Fibroblast of the aortic adventitia (primary cell): ENCODE data around the gene RTL3. TPM values are rescaled to one million over a fixed set of nuclear protein-coding genes. Genes with fewer than 3 reads are reported as not detected.

Experiments used
- DNase-seq: peaks from one replicate; pipeline ENCODE4 v3.0.0-alpha.2; 2010; ENCODE audit warnings: low read depth
- H3K4me3 ChIP-seq: 2 replicates; pipeline ENCODE4 v1.5.1; 2011; ENCODE audit warnings: low read depth, mild to moderate bottlenecking, control low read depth, low read length, moderate library complexity
- total RNA-seq: library from RNA; depleted of rRNA; stranded (reverse); fragments of >200 nt; gene quantifications from 2 replicates; pipeline ENCODE4 v1.2.3, GENCODE V29; 2012; ENCODE audit warnings: low replicate concordance
- TF ChIP-seq, protein P1 (sequence below): IDR thresholded peaks from 2 replicates; pipeline ENCODE4 v1.5.1; 2011; ENCODE audit warnings: mild to moderate bottlenecking, low read length, control low read depth, inconsistent platforms; ENCODE audit not compliant: insufficient read depth

RTL3 gene
- total RNA-seq, 1 donor, result 0.27 TPM

- no peak overlapping the region for H3K4me3 ChIP-seq
- TF ChIP-seq, protein P1, sequence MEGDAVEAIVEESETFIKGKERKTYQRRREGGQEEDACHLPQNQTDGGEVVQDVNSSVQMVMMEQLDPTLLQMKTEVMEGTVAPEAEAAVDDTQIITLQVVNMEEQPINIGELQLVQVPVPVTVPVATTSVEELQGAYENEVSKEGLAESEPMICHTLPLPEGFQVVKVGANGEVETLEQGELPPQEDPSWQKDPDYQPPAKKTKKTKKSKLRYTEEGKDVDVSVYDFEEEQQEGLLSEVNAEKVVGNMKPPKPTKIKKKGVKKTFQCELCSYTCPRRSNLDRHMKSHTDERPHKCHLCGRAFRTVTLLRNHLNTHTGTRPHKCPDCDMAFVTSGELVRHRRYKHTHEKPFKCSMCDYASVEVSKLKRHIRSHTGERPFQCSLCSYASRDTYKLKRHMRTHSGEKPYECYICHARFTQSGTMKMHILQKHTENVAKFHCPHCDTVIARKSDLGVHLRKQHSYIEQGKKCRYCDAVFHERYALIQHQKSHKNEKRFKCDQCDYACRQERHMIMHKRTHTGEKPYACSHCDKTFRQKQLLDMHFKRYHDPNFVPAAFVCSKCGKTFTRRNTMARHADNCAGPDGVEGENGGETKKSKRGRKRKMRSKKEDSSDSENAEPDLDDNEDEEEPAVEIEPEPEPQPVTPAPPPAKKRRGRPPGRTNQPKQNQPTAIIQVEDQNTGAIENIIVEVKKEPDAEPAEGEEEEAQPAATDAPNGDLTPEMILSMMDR, result no peak
Observed at GRCh38 chrX:78622831-78623230, 36.3 kb downstream of the RTL3 start.

GRCh38 chrX:78619834-78620233 lies 39.3 kb downstream of the RTL3 start:
- TF ChIP-seq, protein P1, result no peak
- no peak overlapping the region for H3K4me3 ChIP-seq
- peak; percentile 61 for DNase-seq

More at GRCh38 chrX:78622831-78623230, 36.3 kb downstream of the RTL3 start:
- no peak for DNase-seq

DNA sequence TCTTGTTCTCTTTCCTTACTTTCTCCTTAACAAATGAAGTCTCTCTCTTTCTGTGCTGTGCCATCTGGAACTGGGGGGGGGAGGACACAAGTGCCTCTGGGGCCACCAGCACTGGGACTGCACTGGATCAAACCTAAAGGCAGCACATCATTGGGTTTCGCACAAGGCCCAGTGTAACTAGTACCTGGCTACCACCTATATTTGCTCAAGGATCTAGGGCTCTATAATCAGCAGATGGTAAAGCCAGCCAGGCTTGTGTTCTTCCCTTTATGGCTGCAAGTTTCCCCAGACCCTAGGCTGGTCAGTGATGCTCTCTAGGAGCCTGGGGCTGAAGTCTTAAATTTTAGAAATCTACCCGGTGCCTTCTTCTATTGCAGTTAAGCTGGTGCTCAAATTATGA lies 40.1 kb downstream of the RTL3 start:
- no peak for DNase-seq
- TF ChIP-seq, protein P1, result no peak
- no peak overlapping the region for H3K4me3 ChIP-seq

GRCh38 chrX:78614264-78614663 lies 44.9 kb downstream of the RTL3 start:
- TF ChIP-seq, protein P1, result no peak
- no peak for DNase-seq
- H3K4me3 ChIP-seq, result no peak overlapping the region

Other genes starting within 250 kb of the RTL3 start
- gene LPAR4, start 88.4 kb upstream of the RTL3 start, total RNA-seq, result 1.3 and 1.7 TPM in 2 replicates